Testis (tissue), 2 donors: ENCODE results near the gene C19orf33.
"Not testable (repeated sequence)": the region's sequence is repeated elsewhere in the genome, so short reads cannot be mapped to it uniquely, and the experiment has no call there.

ENCODE experiments used
- CTCF ChIP-seq, 3 experiments: fragments of 450-650 bp in 2 of 3; fragments of 200-600 bp in 1 of 3; sonication (generic) in 1 of 3; IDR thresholded peaks; one replicate each; pipeline ENCODE4 v1.5.1; 2016 to 2019; ENCODE audit warnings: antibody characterized with exemption in 3 of 3, mild to moderate bottlenecking in 2 of 3, moderate library complexity in 1 of 3
- POLR2A ChIP-seq: fragments of 450-650 bp; IDR thresholded peaks from one replicate; pipeline ENCODE4 v1.6.1; 2017; ENCODE audit warnings: antibody characterized with exemption, mild to moderate bottlenecking, moderate library complexity

- TF ChIP-seq POLR2A; CTCF (IDR thresholded peaks at IDR 0.05): not testable (repeated sequence)
Measured at GRCh38 chr19:38261942-38262341, 42.1 kb upstream of the C19orf33 start.
